Activated CD4-positive, alpha-beta T cell treated with anti-CD3 and anti-CD28 coated beads for 1 hour (primary cell): ENCODE data around the gene CDYL2.
"Not testable (repeated sequence)": the region's sequence is repeated elsewhere in the genome, so short reads cannot be mapped to it uniquely, and the experiment has no call there.

Source experiments
- DNase-seq: peaks from one replicate; pipeline ENCODE4 v3.0.0-alpha.2; 2020

Gene CDYL2

DNA sequence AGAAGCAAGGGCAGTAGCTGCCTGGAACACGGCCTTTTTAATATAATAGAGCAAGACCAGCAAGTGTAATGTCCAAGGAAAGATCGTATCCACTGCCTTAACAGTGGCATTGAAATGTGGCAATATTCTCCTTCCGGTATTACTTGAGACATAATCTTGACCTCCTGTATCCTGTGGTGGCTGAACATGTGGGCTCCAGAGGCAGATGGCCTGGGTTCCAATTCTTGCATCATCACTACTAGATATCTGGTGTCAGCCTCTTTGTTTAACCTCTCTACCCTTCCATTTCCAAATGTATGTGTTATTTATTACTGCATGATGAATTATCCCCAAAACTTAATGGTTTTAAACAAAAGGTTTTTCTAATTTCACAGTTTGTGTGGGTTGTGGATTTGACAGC lies 3.5 kb upstream of the CDYL2 start:
- no peak for DNase-seq

DNA sequence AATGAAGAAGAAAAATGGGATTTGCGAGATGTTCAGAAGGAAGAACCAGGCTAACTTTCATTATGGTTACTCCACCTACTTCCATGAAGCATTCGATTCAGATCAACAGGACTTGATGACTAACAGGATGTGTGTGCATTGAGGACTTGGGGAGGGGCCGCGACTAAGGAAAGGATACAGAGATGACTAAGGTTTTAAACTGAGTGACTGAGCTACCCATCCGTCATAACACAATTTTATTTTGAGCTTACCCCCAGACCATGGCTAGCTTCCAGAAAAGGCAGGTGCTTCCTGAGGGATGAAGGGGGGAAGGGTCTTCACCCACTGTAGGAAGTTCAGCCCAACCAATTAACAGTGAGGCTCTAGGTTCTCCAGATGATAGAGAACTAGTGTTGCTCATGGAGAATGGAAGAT lies 2.5 kb upstream of the CDYL2 start:
- DNase-seq, result peak; percentile 39

DNA sequence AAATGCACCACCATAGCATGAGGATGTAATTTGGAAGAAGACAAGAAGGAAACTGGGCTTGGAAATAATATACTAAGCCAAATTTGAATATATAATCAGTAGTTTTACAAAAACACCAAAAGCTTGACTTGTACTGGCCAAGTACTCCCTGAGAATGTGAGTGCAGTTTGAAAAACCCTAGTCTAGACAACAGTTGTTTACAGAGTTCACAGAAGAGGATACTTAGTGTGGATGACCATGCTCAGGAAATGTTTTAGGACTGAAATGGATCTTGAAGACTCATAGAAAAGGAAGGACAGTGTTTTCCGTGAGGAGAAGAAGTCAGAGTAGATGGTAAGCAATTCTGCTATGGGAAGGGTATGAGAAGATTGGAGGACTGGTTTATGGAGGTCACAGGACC lies 1.9 kb upstream of the CDYL2 start:
- no peak for DNase-seq

DNA sequence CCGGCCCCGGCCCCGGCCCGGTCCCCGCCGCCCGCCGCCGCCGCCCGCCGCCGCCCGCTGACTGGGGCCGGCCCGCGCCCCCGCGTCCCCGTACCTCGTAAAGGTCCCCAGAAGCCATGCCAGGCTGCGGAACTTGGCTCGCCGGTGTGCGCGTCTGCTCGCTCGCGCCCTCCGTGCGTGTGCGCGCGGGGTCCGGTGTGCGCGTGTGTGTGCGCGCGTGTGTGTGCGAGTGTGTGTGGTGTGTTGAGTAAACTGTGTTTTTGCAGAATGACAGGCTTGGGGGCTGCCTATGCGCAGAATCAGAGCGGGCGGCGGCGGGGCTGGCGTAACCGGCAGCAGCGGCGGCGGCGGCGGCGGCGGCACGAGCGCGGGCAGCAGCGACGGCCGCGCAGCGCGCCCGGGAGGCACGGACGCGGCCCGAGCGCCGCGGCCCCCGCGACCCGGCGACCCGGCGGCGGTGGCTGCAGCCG lies 307 bp downstream of the CDYL2 start:
- peak; percentile 41 for DNase-seq

- peak; percentile 15 for DNase-seq
These were observed 901 bp downstream of the CDYL2 start for GRCh38 chr16:80803339-80804055.

DNA sequence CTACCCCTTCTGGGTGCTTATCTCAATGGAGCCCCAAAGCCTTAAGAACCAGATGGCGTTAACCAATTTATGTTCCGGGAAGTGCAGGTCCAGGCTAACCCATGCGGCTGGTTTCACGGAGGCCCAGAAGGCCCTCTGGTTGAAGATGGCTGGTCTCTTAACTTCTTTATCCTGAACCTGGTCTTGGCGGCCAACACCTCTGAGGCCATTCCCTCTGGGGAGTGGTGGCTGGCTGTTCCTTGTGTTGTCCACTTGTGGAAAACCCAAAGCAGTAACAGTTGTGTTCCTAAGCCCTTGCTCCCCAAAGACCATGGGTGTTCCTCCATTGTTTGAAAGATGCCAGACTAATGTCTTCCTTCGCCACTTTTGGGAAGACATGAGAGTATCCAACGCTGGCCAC lies 1.5 kb downstream of the CDYL2 start:
- DNase-seq, result no peak

DNA sequence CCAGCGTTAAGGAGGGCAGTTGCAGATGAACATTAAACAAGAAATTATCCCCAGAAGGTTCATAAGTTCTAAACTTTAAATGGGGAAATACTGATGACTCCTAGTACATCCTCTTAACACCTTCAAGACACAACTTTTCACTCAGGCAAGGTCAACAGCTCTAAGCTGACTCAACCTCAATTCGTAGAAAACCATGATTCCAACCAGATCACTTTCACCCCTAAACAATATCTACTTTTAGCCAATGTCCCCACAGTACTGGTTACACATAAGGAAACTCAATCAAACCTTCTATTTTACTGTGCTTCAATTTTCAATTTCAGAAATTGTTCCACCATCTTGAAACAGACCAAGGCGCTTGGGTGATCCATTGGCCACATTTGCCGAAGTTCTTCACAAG lies 2.3 kb downstream of the CDYL2 start:
- no peak for DNase-seq

DNA sequence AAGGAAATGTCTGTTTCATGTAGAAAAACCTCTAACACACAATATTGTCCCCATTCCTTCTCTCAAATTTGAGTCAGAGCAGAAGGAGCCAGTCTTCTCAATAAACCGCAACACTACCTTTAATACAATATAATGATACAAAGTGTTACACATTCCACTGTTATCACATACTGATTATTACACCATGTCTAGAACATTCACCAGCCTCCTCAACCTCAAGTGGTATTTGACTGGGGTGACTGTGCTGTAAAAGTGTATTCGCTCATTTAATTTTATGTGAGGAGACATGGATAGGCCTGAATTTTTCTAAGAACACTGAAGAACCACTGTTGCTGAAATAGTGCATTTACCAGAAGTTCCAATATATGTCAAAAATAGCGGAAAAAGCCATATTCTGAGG lies 10.3 kb downstream of the CDYL2 start:
- no peak for DNase-seq

DNA sequence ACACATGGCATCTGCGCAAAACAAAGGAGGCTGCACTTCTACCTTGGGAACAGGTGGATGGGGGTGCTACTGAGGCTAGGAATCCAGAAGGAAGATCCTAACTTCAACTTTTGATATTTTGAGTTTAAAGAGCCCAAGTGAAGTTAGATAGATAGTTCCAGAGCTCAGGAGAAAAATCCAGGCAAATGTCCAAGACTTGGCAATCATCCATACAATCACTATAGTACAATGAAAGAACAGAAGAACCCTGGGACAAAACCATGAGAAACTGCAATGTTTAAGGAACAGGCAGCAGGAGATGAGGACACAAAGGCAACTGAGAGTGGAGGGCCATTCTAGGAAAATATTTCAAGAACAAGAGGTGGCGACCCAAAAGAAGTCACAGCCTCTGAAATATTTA lies 12.4 kb downstream of the CDYL2 start:
- DNase-seq, result no peak

DNA sequence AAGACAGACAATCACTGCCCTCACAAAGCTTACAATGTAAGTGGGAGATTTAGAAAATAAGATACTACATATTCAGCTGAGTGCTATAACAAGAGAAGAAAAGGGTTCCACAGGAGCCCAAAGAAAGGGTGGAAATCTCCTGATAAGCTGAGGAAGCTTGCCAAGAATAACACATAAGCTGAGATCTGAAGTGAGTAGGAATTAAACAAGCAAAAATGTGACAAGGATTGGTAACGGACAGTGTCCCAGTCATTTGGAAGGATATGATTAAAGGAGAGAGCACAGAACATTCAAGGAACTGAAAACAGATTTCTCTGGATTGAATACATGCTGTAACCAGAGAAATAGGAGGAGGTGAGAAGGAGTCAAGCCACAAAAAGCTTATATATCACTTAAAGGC lies 13.0 kb downstream of the CDYL2 start:
- DNase-seq, result no peak

- DNase-seq, result no peak
These were observed 13.6 kb downstream of the CDYL2 start for GRCh38 chr16:80790751-80791150.

GRCh38 chr16:80788027-80788426 lies 16.4 kb downstream of the CDYL2 start:
- DNase-seq, result no peak

DNA sequence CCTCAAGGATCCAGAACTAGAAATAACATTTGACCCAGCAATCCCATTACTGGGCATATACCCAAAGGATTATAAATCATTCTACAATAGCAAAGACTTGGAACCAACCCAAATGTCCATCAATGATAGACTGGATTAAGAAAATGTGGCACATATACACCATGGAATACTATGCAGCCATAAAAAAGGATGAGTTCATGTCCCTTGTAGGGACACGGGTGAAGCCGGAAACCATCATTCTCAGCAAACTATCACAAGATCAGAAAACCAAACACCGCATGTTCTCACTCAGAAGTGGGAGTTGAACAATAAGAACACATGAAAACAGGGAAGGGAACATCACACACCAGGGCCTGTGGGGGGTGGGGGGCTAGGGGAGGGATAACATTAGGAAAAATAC lies 17.8 kb downstream of the CDYL2 start:
- DNase-seq, result not testable (repeated sequence)

GRCh38 chr16:80784951-80785350 lies 19.4 kb downstream of the CDYL2 start:
- DNase-seq, result no peak

DNA sequence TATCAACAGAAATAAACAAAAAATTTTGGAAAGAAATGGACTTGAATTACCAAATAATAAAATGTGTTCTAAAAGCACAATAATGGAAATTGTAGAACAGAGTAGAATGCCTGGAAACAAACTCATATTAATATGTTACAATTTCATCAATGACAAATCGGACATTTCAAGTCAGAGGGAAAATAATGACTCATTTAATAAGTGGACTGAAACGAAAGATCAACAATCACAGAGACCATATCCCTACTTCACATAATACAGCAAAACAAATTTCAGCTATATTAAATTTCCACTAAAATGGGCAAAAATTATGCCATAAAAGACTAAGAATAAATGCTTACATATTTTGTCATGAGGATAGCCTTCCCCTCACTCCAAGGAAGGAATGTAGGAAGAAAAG lies 25.7 kb downstream of the CDYL2 start:
- DNase-seq, result no peak

GRCh38 chr16:80776856-80777255 lies 27.5 kb downstream of the CDYL2 start:
- DNase-seq, result no peak

- DNase-seq, result no peak
These were observed 28.9 kb downstream of the CDYL2 start for GRCh38 chr16:80775450-80775849.

GRCh38 chr16:80766798-80767197 lies 37.6 kb downstream of the CDYL2 start:
- DNase-seq, result no peak

GRCh38 chr16:80759419-80760162 lies 44.8 kb downstream of the CDYL2 start:
- no peak for DNase-seq

- no peak for DNase-seq
These were observed 49.9 kb downstream of the CDYL2 start for GRCh38 chr16:80754476-80754875.

DNA sequence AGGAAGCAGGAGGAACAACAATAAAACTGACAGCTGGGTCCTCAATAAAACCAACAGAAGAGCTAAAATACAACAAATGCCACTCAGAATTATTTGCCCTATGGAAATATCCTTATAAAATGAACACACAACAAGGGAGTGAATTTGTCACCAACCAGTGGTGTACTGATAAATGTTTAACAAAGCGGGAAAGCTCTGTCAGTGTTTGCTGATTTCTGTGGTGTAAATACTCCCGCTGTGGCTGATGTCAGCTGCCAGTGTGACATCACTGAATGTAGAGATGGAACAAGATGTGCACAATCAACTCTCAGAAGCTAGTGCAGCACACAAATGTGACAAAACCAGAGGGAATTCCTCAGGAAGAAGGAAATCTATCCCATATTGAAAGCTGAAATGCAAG lies 51.9 kb downstream of the CDYL2 start:
- DNase-seq, result no peak

- DNase-seq, result no peak
These were observed 53.2 kb downstream of the CDYL2 start for GRCh38 chr16:80751167-80751566.

- no peak for DNase-seq
These were observed 58.2 kb downstream of the CDYL2 start for GRCh38 chr16:80746231-80746630.

- DNase-seq, result no peak
These were observed 59.5 kb downstream of the CDYL2 start for GRCh38 chr16:80744856-80745255.

- no peak for DNase-seq
These were observed 60.6 kb downstream of the CDYL2 start for GRCh38 chr16:80743772-80744171.
